H1 (cell line): ENCODE measurements around the gene MRPL28. TPM values are rescaled to one million over a fixed set of nuclear protein-coding genes. Genes with fewer than 3 reads are reported as not detected.

Experiments used
- RAD21 ChIP-seq, 2 experiments: IDR thresholded peaks in 1 of 2; conservative IDR thresholded peaks in 1 of 2; 2 replicates each; pipeline ENCODE4 v1.6.1; 2011; ENCODE audit warnings: low read depth in 2 of 2, low read length in 2 of 2, improper control_type of control experiment in 1 of 2, inconsistent platforms in 1 of 2, mild to moderate bottlenecking in 1 of 2, moderate library complexity in 1 of 2
- RBBP5 ChIP-seq: IDR thresholded peaks from 2 replicates; pipeline ENCODE4 v1.7.1; 2012; ENCODE audit warnings: low read depth, mild to moderate bottlenecking, inconsistent platforms, low read length, moderate library complexity, borderline replicate concordance
- polyA plus RNA-seq, 7 experiments: library from polyadenylated mRNA; depleted of rRNA in 3 of 7; stranded (reverse) in 5 of 7; unstranded in 2 of 7; fragments of >200 nt in 5 of 7; fragments of 200-250 nt in 2 of 7; gene quantifications; 1 replicate in 5 of 7; 2 replicates in 1 of 7; 4 replicates in 1 of 7; pipeline versions ENCODE4 v1.2.1 to v1.2.3, GENCODE V29; 2011 to 2013; ENCODE audit warnings: missing spikeins in 2 of 7, mixed read lengths in 2 of 7
- total RNA-seq: library from RNA; stranded (reverse); fragmentation: NEBNext Ultra II Directional; extraction: Animal tissue kit (Norgen Biotek cat#: 25700); gene quantifications from 2 replicates; pipeline ENCODE4 v1.2.1, GENCODE V29; 2021

Gene MRPL28
- total and polyA plus RNA-seq, 2 of the 8 experiments (the other 6 are each of a cell fraction or from before 2014, with no cell fraction given) = 88.9 to 188 TPM

DNA sequence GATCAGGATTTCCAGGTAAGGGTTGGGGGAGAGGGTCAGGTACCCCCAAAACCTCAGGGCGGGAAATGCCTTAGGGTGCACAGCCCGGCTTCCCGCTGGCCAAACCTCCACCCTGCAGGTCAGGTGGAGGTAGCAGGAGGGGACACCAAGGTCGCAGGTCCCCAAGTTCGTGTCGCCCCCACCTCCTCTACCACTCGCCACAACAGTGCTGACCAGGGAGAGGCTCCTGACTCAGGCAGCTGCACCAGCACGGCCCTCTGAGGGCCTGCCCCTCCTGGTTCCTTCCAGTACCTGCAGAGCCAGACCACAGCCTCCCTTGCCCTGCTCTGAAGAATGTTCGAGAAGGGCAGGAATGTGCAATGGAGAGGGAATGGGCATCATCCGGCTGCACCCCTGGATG is 3.9 kb downstream of the MRPL28 start (continued):
- TF ChIP-seq RAD21 (IDR thresholded peaks at IDR 0.05 in 1 of 2, conservative IDR thresholded peaks at IDR 0.05 in 1 of 2; ENCODE audit: low read depth in 2 of 2, low read length in 2 of 2) (no peak), RBBP5 (no peak)
